HG02970 (cell line): Measurements from ENCODE around the gene CAMSAP3.

Source experiments
- ATAC-seq: cut with Tn5 transposase; IDR thresholded peaks from one replicate; pipeline ENCODE4 v1.9.1; 2021; ENCODE audit warnings: mild to moderate bottlenecking, moderate library complexity, moderate number of reproducible peaks; ENCODE audit not compliant: unreplicated experiment, low FRiP score

CAMSAP3 gene

GRCh38 chr19:7595466-7596133, at the start of gene CAMSAP3:
TSS of gene CAMSAP3 (plus strand) at chr19:7595863. CDS start at chr19:7596003, 140 bp downstream.
- ATAC-seq = no peak

- ATAC-seq = no peak
Measured at GRCh38 chr19:7545904-7546303, 49.8 kb upstream of the CAMSAP3 start.

- ATAC-seq = no peak
Measured at GRCh38 chr19:7547159-7547558, 48.5 kb upstream of the CAMSAP3 start.

GRCh38 chr19:7549429-7550148, 46.1 kb upstream of the CAMSAP3 start:
- ATAC-seq = no peak

- ATAC-seq = no peak
Measured at GRCh38 chr19:7550169-7550770, 45.4 kb upstream of the CAMSAP3 start.

GRCh38 chr19:7550987-7551761, 44.5 kb upstream of the CAMSAP3 start:
- ATAC-seq = no peak

- no peak for ATAC-seq
Measured at GRCh38 chr19:7552781-7553180, 42.9 kb upstream of the CAMSAP3 start.

GRCh38 chr19:7554565-7554964, 41.1 kb upstream of the CAMSAP3 start:
- no peak for ATAC-seq

- no peak for ATAC-seq
Measured at GRCh38 chr19:7554990-7555864, 40.4 kb upstream of the CAMSAP3 start.

- ATAC-seq = no peak
Measured at GRCh38 chr19:7556696-7557315, 38.9 kb upstream of the CAMSAP3 start.

GRCh38 chr19:7558667-7559066, 37.0 kb upstream of the CAMSAP3 start:
- no peak for ATAC-seq

- no peak for ATAC-seq
Measured at GRCh38 chr19:7559102-7559501, 36.6 kb upstream of the CAMSAP3 start.

- no peak for ATAC-seq
Measured at GRCh38 chr19:7560255-7560654, 35.4 kb upstream of the CAMSAP3 start.

- no peak for ATAC-seq
Measured at GRCh38 chr19:7561325-7561724, 34.3 kb upstream of the CAMSAP3 start.

- no peak for ATAC-seq
Measured at GRCh38 chr19:7562646-7563393, 32.8 kb upstream of the CAMSAP3 start.

GRCh38 chr19:7564866-7565265, 30.8 kb upstream of the CAMSAP3 start:
- ATAC-seq = no peak

GRCh38 chr19:7565332-7565731, 30.3 kb upstream of the CAMSAP3 start:
- no peak for ATAC-seq

- ATAC-seq = no peak
Measured at GRCh38 chr19:7570761-7571160, 24.9 kb upstream of the CAMSAP3 start.
